ENCODE data around the gene POLG.
A peak's percentile ranks its signal among the peaks of the same experiment; 100 is the strongest.

The POLG gene

DNA sequence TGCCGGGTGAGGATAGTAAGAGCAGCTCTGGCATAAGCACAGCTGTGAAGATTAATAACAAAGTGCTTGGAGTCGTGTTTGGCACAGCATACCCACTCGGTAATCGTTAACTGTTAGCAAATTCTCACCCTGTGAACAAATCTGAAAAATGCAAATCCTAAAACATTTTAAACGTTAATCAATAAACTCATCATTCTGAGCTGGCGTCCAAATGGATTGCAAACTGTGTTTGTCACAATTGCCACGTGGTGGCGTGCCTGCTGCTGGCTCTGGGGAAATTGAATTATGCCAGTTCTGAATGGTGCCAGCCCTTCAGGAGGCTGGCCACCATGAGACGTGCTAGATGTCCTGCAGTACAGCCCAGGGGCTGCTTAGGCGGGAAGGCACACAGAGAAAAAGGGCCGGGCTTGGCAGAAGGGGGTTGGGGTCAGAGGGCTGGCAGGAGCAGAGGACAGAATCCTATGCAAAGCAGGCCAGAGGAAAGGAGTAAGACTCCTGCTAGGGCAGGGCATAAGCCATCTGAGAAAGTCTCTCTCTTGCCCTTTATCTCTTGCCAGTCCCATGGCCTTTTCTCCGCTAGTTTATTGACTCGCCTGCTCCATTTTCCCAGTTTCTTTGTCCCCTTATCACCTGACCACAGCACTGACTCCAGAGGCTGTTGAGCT, 22.1 kb upstream of the POLG start:
- H3K9me3 ChIP-seq (ENCODE audit: control insufficient read depth, low read length): no peaks in the 10 kb centered on the region
- H3K27me3 ChIP-seq (ENCODE audit: control insufficient read depth, insufficient read depth, low read length): no peaks in the 10 kb centered on the region
- H3K4me3 ChIP-seq (ENCODE audit: low read depth, low read length): no peak overlapping the region
- H2AFZ ChIP-seq: no peak overlapping the region
- H3K4me1 ChIP-seq: no peaks in the 10 kb centered on the region
- H3K9ac ChIP-seq: no peak overlapping the region
- no peak overlapping the region for H3K27ac ChIP-seq
- no peak overlapping the region for H3K4me2 ChIP-seq (ENCODE audit: low read length)
- peak; percentile 10 for TF ChIP-seq CTCF (IDR thresholded peaks at IDR 0.05)
- H3K36me3 ChIP-seq (ENCODE audit: control insufficient read depth, insufficient read depth, low read length): no peaks in the 10 kb centered on the region
- no peaks in the 10 kb centered on the region for H3K79me2 ChIP-seq

GRCh38 chr15:89353991-89354390, 19.4 kb upstream of the POLG start:
- TF ChIP-seq CTCF (IDR thresholded peaks at IDR 0.05): no peak
- H2AFZ ChIP-seq: no peak overlapping the region
- no peaks in the 10 kb centered on the region for H3K36me3 ChIP-seq (ENCODE audit: control insufficient read depth, insufficient read depth, low read length)
- H3K79me2 ChIP-seq: no peaks in the 10 kb centered on the region
- no peaks in the 10 kb centered on the region for H3K27me3 ChIP-seq (ENCODE audit: control insufficient read depth, insufficient read depth, low read length)
- no peaks in the 10 kb centered on the region for H3K9me3 ChIP-seq (ENCODE audit: control insufficient read depth, low read length)
- no peak overlapping the region for H3K4me2 ChIP-seq (ENCODE audit: low read length)
- H3K4me3 ChIP-seq (ENCODE audit: low read depth, low read length): no peak overlapping the region
- no peaks in the 10 kb centered on the region for H3K4me1 ChIP-seq
- no peak overlapping the region for H3K27ac ChIP-seq
- no peak overlapping the region for H3K9ac ChIP-seq

GRCh38 chr15:89352476-89352875, 17.9 kb upstream of the POLG start:
- H3K36me3 ChIP-seq (ENCODE audit: control insufficient read depth, insufficient read depth, low read length): no peaks in the 10 kb centered on the region
- H3K4me1 ChIP-seq: no peaks in the 10 kb centered on the region
- TF ChIP-seq CTCF (IDR thresholded peaks at IDR 0.05): no peak
- no peaks in the 10 kb centered on the region for H3K27me3 ChIP-seq (ENCODE audit: control insufficient read depth, insufficient read depth, low read length)
- H3K9ac ChIP-seq: no peak overlapping the region
- no peak overlapping the region for H3K4me2 ChIP-seq (ENCODE audit: low read length)
- no peak overlapping the region for H3K27ac ChIP-seq
- H3K4me3 ChIP-seq (ENCODE audit: low read depth, low read length): no peak overlapping the region
- H2AFZ ChIP-seq: no peak overlapping the region
- no peaks in the 10 kb centered on the region for H3K79me2 ChIP-seq
- no peaks in the 10 kb centered on the region for H3K9me3 ChIP-seq (ENCODE audit: control insufficient read depth, low read length)

GRCh38 chr15:89349206-89349558, 14.6 kb upstream of the POLG start:
- no peaks in the 10 kb centered on the region for H3K4me1 ChIP-seq
- no peaks in the 10 kb centered on the region for H3K27me3 ChIP-seq (ENCODE audit: control insufficient read depth, insufficient read depth, low read length)
- no peak overlapping the region for H3K9ac ChIP-seq
- no peak for TF ChIP-seq CTCF (IDR thresholded peaks at IDR 0.05)
- no peak overlapping the region for H2AFZ ChIP-seq
- H3K9me3 ChIP-seq (ENCODE audit: control insufficient read depth, low read length): no peaks in the 10 kb centered on the region
- no peaks in the 10 kb centered on the region for H3K36me3 ChIP-seq (ENCODE audit: control insufficient read depth, insufficient read depth, low read length)
- H3K79me2 ChIP-seq: no peaks in the 10 kb centered on the region
- no peak overlapping the region for H3K4me3 ChIP-seq (ENCODE audit: low read depth, low read length)
- H3K4me2 ChIP-seq (ENCODE audit: low read length): no peak overlapping the region
- H3K27ac ChIP-seq: no peak overlapping the region

- TF ChIP-seq CTCF (IDR thresholded peaks at IDR 0.05): no peak
- H3K27me3 ChIP-seq (ENCODE audit: control insufficient read depth, insufficient read depth, low read length): no peaks in the 10 kb centered on the region
- no peaks in the 10 kb centered on the region for H3K4me1 ChIP-seq
Observed at GRCh38 chr15:89346516-89347231, 12.1 kb upstream of the POLG start.

More at GRCh38 chr15:89346516-89347231, 12.1 kb upstream of the POLG start:
- Histone ChIP-seq H3K9ac (no peak overlapping the region), H2AFZ (no peak overlapping the region), H3K79me2 (no peaks in the 10 kb centered on the region), H3K4me3 (ENCODE audit: low read depth, low read length) (no peak overlapping the region), H3K27ac (no peak overlapping the region), H3K36me3 (ENCODE audit: control insufficient read depth, insufficient read depth, low read length) (no peaks in the 10 kb centered on the region), H3K4me2 (ENCODE audit: low read length) (no peak overlapping the region), H3K9me3 (ENCODE audit: control insufficient read depth, low read length) (no peaks in the 10 kb centered on the region)

Data from parathyroid adenoma (tissue), 2 donors.